ENCODE results near the gene WDR48.

WDR48 gene

DNA sequence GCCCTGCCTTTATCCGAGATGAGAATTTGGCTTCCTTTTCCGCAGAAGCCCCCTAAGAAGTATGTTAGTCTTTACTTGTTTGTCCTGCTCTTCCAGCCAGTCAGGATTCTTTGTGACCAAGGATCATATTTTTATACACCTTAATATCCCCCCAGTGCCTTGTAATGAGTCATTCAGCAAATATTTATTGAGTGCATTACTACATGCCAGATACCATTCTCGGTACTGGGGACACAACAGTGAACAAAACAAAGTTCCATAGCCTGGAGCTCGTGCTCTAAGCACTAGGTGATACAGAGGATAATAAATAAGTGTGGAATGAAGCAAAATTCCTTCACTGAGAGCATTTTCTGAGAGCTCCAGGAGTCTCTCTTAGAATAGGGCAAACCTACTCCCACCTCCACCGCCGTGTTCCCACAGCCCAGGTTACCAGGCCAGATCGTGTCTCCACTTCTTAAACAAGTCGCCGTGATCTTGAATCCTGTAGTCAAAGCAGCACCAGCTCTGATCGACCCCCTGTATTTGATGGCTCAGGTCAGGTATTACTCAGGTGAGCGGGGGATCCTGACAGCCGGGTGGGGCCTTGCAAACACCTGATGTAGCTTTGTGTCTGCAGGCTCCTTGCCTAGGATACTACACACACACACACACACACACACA, 74.2 kb downstream of the WDR48 start:
- no peak for DNase-seq

DNA sequence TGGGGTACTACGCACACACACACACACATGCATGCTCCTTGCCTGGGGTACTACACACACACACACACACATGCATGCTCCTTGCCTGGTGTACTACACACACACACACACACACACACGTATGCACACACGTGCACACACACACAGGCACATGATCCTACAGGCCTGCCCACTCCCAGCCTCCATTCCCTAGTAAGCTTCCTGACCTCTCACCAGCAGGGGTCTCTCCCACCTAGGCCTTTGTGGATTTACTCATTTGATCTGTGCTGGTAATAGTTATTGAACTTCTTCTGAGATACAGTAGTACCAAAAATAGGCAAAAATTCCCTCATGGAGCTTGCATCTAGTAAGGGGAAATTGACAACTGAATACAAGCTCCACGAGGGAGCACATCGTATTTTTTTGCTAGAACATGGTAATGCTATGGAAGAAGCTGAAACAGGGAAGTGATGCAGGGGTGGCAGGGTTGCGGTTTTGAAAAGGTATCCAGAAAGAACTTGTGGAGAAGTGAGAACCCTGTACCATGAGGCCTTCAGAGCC, 74.8 kb downstream of the WDR48 start:
- no peak for DNase-seq

DNA sequence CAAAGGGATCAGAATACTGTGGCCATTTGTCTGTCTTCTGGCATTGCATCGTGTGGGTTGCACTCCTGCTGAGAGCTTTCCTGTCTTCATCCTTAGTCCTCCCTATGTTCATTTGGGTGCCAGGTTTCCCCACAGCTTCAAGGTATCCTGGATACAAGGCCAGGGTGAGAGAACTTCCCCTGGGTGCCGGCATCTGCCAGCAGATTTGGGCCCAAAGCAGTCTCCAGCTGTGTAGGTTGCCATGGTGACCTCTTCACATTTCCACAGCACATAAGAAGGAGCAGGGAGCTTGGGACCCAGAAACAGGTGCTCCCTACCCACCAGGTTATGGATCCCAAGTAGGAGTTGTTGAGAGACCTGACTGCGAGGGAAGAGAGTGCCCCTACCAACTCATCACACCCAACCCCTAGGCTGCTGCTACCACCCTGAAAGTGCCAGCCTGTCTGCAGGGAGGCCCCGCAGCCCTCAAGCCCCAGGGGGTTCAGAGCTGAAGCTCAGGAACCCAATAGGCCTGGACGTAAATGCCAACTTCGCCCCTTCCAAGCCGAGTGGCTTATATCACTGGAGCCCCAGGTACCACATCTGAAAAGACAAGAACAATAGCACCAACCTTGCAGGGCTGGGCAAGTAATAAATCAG, 75.6 kb downstream of the WDR48 start:
- no peak for DNase-seq

DNA sequence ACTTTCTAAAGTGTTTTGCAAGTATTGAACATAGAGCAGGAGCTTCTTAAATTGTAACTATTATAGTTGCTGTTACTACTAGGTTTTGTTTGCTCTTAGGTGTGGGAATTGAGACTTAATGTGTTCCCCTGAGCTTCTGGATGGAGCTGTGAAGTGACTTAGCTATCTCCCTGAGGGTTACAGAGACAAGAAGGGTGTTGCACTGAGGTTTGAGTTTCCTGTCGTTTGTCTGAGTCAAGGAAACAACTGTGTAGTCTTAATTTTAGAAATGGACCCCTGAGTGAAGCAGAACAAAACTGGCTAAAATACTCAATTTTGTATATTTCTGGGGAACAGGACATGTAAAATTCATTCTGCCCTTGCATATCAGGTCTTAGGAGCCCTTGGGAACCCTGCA, 76.1 kb downstream of the WDR48 start:
- DNase-seq: no peak

DNA sequence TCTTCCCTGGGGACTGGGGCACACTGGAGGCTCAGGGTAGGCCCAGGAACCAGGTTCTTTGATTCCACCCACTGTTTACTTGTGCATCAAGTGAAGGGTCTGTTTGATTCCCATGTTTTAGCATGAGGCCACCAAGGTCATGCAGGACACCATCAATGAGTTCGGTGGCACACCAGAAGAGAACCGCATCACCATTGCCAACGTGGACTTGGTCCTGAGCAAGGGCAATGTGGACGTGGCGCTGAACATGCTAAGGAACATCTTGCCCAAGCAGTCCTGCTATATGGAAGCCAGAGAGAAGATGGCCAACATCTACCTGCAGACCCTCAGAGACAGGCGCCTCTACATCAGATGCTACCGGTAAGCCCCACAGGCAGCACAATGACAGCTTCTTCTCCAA, 77.1 kb downstream of the WDR48 start:
- DNase-seq: no peak

DNA sequence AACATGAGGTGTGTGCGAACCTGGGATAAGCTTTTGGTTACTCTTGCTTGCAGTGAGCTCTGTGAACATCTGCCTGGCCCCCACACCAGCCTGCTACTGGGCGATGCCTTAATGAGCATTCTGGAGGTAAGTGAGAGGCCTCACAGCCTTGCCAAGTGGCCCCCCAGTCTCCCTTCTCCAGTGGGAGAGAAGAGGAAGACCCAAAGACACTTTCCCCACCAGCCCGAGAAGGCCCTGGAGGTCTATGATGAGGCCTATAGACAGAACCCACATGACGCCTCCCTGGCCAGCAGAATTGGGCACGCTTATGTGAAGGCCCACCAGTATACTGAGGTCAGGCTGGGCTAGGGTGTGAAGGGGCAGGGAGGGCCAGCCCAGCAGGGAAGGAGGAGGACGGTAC, 78.2 kb downstream of the WDR48 start:
- DNase-seq: no peak

DNA sequence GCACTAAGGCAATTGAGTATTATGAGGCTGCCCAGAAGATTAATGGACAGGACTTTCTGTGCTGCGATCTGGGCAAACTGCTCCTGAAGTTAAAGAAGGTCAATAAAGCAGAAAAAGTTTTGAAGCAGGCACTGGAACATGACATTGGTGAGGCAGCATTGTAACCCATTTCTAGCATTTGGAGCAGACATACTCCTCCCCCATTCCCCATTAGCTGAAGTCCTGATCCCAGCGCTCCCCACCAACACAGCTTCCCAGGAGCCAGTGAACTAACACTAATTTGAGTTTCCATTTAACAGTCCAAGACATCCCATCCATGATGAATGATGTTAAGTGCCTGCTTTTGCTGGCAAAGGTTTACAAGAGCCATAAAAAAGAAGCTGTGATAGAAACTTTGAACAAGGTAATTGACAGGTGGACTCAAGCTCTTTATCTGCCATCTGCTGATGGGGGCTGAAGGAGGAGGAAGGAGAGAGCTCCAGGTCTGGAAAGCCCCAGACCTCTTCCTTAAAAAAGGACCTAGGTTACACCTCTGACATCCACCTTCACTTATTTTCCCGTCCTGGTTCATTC, 79.0 kb downstream of the WDR48 start:
- no peak for DNase-seq

DNA sequence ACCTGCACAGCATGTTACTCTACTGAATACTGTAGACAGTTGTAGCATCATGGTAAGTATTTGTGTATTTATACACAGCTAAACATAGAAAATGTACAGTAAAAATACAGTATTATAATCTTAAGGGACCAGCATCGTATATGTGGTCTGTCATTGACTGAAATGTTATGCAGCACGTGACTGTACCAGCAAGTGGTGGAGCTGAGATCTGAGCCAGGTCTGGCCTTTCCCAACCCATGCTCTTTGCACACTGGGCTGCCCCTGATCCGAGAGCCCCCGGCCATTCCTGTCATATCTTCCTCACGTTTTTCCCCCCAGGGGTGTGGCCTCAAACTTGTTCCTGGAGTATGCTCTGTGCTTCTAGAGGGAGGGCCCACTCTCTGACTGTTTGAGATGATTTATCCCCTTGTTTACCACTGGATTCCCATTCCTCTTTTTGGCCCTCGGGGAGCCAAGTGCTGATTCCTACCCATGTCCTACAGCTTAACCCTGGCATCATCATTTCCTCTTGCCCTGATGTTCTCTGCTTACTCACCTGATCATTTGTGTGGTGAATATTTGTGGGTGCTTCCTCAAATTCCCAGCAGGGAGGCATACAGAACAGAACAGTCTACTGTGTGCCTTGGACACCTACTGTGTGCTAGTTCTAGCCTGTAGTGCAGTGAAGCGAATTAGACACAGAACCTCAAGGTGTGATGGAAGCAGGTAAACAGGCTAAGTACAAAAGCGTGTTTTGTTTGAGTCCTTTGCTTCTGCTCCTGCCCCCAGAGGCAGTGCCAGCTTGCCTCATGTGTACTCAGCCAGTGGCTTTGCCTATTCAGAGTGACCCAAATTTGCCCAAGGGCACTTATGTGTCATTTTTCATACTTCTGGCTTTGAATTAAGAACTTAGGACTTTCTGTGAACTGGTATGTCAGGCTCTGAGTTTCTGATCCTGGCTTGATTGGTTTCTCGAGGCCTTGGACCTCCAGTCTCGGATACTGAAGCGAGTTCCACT, 80.6 kb downstream of the WDR48 start:
- DNase-seq: no peak

DNA sequence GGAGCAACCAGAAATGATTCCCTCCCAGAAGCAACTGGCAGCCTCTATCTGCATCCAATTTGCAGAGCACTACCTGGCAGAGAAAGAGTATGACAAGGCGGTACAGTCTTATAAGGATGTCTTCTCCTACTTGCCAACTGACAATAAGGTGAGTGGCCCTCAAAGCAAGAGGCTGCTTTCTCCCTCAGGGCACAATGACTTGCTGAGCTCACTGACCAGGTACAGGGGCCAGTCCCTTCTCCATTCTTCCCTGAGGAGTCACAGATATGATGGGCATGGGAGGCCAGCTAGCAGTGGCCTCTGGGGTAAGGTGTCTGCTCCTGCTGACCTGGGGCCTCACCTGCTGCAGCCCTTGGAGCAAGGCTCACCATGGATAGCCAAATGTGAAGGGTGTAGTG, 81.3 kb downstream of the WDR48 start:
- DNase-seq: no peak

DNA sequence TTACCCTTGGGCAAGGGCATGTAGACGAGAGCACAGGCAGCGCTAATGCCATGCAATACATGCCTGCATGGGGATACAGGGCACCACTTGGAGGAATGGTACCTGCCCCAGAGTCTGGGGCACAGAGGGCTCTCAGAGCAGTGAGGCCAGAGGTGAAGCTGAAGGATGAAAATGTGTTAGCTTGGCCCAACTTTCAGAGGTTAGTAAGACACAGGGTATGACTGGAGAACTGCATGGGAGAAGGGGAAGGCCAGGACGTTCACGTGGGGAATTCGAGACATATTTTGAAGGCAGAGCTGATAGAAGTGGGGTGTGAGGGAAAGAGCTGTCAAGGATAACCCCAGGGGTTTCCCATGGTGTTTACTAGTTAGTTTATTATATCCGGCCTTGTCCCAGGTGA, 82.0 kb downstream of the WDR48 start:
- no peak for DNase-seq

DNA sequence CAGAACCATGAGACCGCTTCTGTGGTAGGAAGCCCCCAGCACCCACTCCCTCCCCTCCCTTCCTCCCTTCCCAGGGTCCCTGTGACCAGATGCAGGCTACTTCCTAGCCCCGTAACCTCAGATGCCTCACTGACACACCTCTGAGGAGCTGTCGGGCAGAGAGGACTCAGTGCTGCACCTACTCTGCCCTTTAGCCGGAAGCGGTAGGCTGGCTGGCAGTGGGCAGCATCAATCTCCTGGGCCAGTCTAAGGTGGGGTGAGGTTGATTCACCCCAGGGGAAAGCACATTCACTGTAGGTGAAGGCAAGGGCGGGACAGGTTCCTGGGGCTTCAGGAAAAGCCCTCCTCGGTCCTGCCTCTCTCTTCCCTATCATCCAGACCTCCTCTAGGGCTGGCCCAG, 82.5 kb downstream of the WDR48 start:
- DNase-seq: no peak

DNA sequence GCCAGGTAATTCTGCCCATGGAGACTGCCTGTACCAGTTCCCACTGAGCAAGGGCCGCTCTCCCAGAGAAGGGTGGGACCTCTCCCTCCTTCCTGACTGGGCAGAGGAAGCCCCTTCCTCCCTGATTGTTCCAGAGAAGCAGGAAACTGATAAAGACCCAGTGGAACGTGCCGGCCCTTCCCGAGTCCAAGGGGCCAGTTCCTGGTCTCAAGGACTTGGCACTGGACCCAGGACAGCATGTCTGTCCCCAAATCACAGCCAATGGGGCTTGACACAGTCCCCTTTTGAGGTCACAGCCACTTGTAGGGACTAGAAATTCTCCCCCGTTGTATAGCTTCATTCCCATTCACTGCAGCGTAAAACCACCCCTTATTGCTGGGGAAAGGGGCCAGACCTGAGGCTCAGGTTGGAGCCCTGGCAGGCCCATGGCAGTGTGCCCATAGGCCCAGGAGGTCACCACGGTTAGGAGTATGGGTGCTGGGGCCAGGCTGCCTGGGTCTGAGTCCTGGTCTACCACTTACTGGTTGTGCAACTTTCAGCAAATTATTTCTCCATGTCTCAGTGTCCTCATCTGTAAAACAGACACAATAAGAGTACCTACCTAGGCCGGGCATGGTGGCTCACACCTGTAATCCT, 83.5 kb downstream of the WDR48 start:
- DNase-seq: no peak

DNA sequence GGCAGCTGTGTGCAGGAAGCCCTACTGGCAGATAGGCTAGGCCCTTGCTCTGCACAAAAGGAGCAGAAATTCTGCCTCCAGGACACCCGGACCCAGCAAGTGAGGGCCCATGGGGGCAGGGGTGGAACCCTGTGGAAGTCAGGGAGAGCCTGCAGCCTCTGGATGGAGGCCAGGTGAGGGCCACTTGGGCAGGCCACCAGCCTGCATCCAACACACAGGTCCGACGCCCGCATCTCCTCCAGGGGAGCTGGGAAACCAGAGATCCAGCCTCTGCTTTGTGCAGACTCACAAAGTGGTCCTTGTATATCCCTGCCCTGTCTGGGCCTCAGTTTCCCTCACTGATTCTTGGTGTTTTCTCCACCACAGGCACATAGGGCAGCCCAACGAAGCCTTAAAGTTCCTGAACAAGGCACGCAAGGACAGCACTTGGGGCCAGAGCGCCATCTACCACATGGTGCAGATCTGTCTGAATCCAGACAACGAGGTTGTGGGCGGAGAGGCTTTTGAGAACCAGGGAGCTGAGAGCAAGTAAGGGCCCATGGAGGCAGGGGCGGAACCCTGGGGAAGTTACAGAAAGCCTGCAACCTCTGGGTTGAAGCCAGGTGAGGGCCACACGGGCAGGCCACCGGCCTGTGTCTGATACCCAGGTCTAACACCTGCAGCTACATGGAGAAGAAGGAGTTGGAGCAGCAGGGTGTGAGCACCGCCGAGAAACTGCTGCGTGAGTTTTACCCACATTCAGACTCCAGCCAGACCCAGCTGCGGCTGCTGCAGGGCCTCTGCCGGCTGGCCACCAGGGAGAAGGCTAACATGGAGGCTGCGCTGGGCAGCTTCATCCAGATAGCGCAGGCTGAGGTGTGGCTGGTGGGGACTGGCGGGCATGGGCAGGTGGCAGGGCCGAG, 85.0 kb downstream of the WDR48 start:
- DNase-seq: no peak

DNA sequence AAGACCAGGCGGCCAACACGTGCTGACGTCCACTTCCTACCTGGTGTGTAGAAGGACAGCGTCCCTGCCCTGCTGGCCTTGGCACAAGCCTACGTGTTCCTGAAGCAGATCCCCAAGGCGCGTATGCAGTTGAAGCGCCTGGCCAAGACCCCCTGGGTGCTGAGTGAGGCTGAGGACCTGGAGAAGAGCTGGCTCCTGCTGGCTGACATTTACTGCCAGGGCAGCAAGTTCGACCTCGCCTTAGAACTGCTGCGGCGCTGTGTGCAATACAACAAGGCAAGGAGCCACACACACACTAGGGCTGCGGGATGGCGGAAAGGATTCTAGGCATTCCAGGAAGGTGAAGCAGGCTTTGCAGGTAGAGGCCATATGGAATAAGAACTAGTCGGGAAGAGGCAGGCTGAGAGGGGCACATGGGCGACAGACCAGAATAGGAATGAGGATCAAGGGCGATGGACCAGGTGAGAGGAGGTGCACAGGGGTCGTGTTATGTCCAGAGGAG, 85.7 kb downstream of the WDR48 start:
- DNase-seq: no peak

DNA sequence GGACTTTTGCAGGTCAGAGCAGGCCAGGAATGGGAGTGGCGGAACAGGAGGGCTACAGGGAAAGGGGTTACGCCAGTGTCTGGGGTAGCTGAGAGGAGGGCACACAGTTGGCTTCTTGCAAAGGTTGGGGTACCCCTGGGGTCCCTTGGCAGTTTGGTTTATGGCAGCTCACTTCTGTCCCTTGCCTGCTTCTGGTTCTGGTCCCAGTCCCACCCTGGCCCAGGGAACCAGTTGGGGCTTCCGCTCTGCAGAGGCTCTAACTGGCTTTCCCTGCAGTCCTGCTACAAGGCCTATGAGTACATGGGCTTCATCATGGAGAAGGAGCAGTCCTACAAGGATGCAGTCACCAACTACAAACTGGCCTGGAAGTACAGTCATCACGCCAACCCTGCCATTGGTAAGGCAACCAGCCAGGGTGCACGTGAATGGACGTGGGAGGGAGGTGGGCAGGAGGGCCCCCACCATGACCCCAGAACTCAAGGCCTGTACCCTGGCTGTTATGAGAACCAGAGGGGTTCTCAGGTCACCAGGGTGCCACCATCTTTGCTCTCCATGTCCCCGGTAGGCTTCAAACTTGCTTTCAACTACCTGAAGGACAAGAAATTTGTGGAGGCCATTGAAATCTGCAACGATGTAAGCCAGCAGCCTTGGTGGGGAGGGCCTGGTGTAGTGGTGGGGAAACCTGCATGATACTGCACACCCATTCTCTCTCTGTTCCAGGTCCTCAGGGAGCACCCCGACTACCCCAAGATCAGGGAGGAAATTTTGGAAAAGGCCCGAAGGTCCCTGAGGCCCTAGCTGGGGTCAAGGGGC, 86.4 kb downstream of the WDR48 start:
- no peak for DNase-seq

DNA sequence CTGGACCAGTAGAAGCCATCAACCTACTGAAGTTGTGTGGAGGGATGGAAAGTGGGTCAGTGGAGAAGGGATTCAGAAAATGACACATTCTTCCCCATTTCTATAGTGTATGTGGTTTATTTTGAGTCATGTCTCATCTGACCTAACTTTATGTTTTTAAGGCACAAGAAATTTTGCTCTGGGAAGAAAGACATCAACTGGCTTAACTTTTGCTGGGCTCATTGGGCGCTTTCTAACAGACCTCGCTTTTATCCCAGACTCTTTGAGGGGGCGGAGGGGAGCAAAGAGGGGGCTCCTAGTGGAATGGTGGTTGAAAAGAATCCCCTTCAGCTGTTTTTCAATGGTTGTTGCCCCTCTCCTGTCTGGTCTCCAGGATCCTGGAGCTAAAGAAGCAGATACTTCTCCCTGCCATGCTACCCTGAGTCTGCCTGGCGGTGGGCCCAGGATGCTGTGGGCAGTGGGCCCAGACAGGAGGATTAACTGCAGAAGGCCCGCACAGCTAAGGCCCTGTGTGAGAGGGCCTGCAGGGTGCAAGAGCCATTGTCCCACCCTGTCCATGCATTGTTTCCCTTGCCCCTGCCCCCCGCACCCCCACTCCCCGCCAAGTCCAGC, 87.1 kb downstream of the WDR48 start:
- DNase-seq: no peak

DNA sequence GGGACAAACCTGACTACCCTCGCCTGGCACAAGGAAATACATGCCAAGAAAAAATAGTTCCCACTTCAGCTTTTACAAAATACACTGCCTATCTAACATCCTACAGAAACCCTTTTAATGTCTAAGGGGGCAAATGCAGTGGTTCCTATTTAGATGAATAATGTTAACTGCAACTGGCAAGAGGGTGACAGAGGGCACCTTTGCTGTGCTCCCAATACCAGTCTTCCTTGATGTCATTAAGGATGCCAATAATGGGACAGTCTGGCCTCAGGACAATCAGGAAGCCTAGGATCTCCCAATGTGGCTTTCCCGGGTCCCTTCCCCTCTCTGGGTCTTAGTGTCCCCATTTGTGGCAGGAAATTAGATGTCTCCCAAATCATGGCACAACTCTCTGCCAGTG, 87.6 kb downstream of the WDR48 start:
- no peak for DNase-seq

DNA sequence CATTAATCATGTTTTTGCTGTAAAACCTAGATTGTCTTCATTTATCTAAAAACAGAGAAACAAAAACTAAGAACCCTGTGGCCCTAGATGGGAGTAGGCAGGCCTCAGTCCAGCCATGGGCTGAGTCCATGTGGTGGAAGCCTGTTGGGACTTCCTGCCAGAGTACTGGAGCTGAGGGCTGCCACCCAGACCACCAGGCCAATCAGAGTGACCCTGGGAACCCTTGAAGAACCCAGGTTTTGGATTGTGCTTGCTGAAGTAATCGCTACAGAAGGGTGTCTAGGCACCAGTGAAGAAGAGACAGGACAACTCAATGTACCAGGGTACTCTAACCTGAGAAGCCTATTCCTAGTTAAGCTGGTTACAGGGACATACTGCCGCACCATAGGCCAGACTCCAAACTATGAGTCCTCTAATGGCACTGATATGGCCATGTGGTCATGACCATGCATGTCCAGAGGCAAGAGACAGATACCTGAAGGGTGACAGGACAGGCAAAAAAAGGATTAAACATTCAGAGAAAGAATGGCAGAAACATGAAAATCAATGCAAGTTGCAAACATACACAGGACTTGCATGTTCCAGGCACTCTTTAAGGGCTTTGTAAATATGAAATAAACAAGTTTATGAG, 88.6 kb downstream of the WDR48 start:
- no peak for DNase-seq

DNA sequence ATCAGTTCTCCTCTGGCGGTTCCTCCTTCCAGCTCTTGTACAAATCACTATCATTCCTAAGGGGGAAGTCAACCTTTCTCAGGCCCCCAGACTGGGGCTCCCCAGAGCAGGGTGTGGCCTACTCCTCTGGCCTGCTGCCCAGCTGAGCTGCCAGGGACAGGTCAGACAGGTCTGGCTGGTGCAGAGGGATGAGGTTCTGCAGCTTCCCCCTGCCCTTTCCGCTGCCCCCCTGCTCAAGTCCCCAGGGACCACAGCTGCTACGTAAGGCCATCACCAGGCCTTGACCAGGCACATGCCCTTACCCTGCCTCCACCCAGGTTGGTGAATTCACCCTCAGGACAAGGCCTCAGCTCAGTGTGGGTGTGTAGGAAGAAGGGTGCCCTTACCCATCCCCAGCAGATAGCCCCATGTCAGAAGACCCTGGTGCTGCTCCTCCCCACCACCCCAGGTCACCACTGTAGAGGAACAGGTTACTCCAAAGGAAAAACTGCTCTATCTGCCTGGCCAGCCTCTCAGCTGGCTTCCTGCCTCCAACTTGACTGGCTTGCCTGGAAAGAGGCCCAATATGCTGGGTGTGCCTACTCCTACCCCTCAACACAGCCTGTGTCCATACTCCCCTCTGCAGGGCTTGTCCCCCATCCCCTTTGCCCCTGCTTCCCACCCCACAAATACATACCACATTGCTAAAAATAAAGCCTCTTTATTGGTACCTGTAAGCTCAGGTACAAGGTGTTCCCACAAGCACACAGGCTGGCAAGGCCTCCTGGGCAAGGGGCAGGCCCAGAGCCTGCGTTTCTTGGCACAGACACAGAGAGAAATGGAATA, 89.6 kb downstream of the WDR48 start:
- DNase-seq: no peak
